OCI-LY7 (cell line): ENCODE results near the gene TBC1D26. TPM values are rescaled to one million over a fixed set of nuclear protein-coding genes. Genes with fewer than 3 reads are reported as not detected.
"Not testable (repeated sequence)": the region's sequence is repeated elsewhere in the genome, so short reads cannot be mapped to it uniquely, and the experiment has no call there.

ENCODE experiments used
- BruUV-seq: library from RNA; stranded (reverse); fragments of 400-500 nt; replicated peaks from 2 replicates; lab custom pipeline; 2021; lab: Mats Ljungman, UMichigan
- CTCF ChIA-PET: fragments of 300-600 bp; sonication (Branson Sonifier 250); formaldehyde crosslinking; loops from one replicate; lab custom pipeline; 2022; ENCODE audit warnings: antibody characterized with exemption; ENCODE audit not compliant: unreplicated experiment; lab: Charles Lee
- POLR2A ChIA-PET: fragments of 300-600 bp; sonication (Branson Sonifier 250); formaldehyde crosslinking; loops from one replicate; lab custom pipeline; 2022; ENCODE audit warnings: antibody characterized with exemption; lab: Charles Lee
- DNase-seq: peaks from one replicate; pipeline ENCODE4 v3.0.0-alpha.2; 2015; ENCODE audit warnings: low spot score
- H2AFZ ChIP-seq: fragments of 200-600 bp; sonication (generic), shearing (Covaris generic); 2 replicates; pipeline ENCODE4 v1.6.1; 2014; ENCODE audit warnings: mild to moderate bottlenecking, antibody characterized with exemption, low read length, moderate library complexity
- H3K27ac ChIP-seq: fragments of 200-600 bp; sonication (generic); 2 replicates; pipeline ENCODE4 v1.5.1; 2014; ENCODE audit warnings: mixed run types, low read depth, mild to moderate bottlenecking, moderate library complexity, low read length, inconsistent platforms; ENCODE audit not compliant: poor library complexity, severe bottlenecking
- H3K36me3 ChIP-seq: fragments of 200-600 bp; sonication (generic); 2 replicates; pipeline ENCODE4 v1.6.1; 2014; ENCODE audit warnings: mild to moderate bottlenecking, antibody characterized with exemption, low read length, moderate library complexity, mixed read lengths; ENCODE audit not compliant: insufficient read depth
- H3K4me1 ChIP-seq: fragments of 200-600 bp; sonication (generic); 2 replicates; pipeline ENCODE4 v1.5.1; 2014; ENCODE audit warnings: mild to moderate bottlenecking, low read length; ENCODE audit not compliant: insufficient read depth, poor library complexity, severe bottlenecking
- H3K4me2 ChIP-seq: fragments of 200-600 bp; sonication (generic); 2 replicates; pipeline ENCODE4 v1.6.1; 2014; ENCODE audit warnings: mild to moderate bottlenecking, low read length
- H3K4me3 ChIP-seq: fragments of 200-600 bp; sonication (generic); 2 replicates; pipeline ENCODE4 v1.5.1; 2014; ENCODE audit warnings: mild to moderate bottlenecking, low read depth, low read length; ENCODE audit not compliant: poor library complexity, severe bottlenecking
- H3K79me2 ChIP-seq: fragments of 200-600 bp; sonication (generic); 2 replicates; pipeline ENCODE4 v1.6.1; 2016; ENCODE audit warnings: low read depth, mild to moderate bottlenecking, low read length, moderate library complexity, mixed read lengths; ENCODE audit not compliant: insufficient read depth
- H3K9me2 ChIP-seq: fragments of 200-600 bp; sonication (generic); 2 replicates; pipeline ENCODE4 v1.6.1; 2016; ENCODE audit warnings: mild to moderate bottlenecking, low read length, mixed read lengths; ENCODE audit not compliant: insufficient read depth
- H3K9me3 ChIP-seq: fragments of 200-600 bp; sonication (generic); 2 replicates; pipeline ENCODE4 v1.6.1; 2014; ENCODE audit warnings: mild to moderate bottlenecking, mixed run types, low read length, mixed read lengths
- H4K20me1 ChIP-seq: fragments of 200-600 bp; sonication (generic); 2 replicates; pipeline ENCODE4 v1.6.1; 2014; ENCODE audit warnings: mild to moderate bottlenecking, antibody characterized with exemption, low read length, moderate library complexity, mixed read lengths; ENCODE audit not compliant: insufficient read depth
- CTCF ChIP-seq: fragments of 200-600 bp; sonication (generic); conservative IDR thresholded peaks from 2 replicates; pipeline ENCODE4 v1.5.1; 2014; ENCODE audit warnings: mild to moderate bottlenecking, antibody characterized with exemption, low read length, moderate library complexity, mixed read lengths
- EZH2phosphoT487 ChIP-seq: fragments of 200-600 bp; sonication (generic); IDR thresholded peaks from 2 replicates; pipeline ENCODE4 v1.6.1; 2018; ENCODE audit warnings: low read depth, borderline replicate concordance, mild to moderate bottlenecking, mixed run types, antibody characterized with exemption, low read length, moderate library complexity, mixed read lengths
- intact Hi-C: fragments of 100-400 bp; cut with micrococcal nuclease; formaldehyde crosslinking; loops from one replicate; pipeline ENCODE4 v1.10.0; 2022; ENCODE audit not compliant: unreplicated experiment
- total RNA-seq, 2 experiments: library from RNA; depleted of rRNA in 1 of 2; stranded (reverse); fragments of >200 nt in 1 of 2; shearing (Covaris generic) in 1 of 2; gene quantifications; 2 replicates each; pipeline ENCODE4 v1.2.3, GENCODE V29; 2014 to 2022

Gene TBC1D26
- total RNA-seq, 2 experiments from 2014 or later, result not detected

- no peak for DNase-seq
- Histone ChIP-seq H3K4me2 (no peak overlapping the region), H2AFZ (no peak overlapping the region)
These were observed 50.8 kb downstream of the TBC1D26 start for GRCh38 chr17:15782866-15783265.

GRCh38 chr17:15783461-15783860, 51.4 kb downstream of the TBC1D26 start:
- no peak for DNase-seq
- no peak overlapping the region for H3K4me3 ChIP-seq
- no peaks in the 10 kb centered on the region for H3K9me2 ChIP-seq
- no peaks in the 10 kb centered on the region for H3K9me3 ChIP-seq
- H4K20me1 ChIP-seq, result no peaks in the 10 kb centered on the region
- no peaks in the 10 kb centered on the region for H3K36me3 ChIP-seq
- no peak overlapping the region for H3K4me2 ChIP-seq
- ChIA-PET CTCF (no interaction called here), POLR2A (no interaction called here)
- BruUV-seq, result no TSS peak
- no peak overlapping the region for H3K27ac ChIP-seq
- H3K79me2 ChIP-seq, result no peaks in the 10 kb centered on the region
- H2AFZ ChIP-seq, result no peak overlapping the region
- TF ChIP-seq EZH2phosphoT487 (no peak), CTCF (no peak)
- intact Hi-C loops, result no loop called here
- no peaks in the 10 kb centered on the region for H3K4me1 ChIP-seq

More at GRCh38 chr17:15782866-15783265, 50.8 kb downstream of the TBC1D26 start:
- Histone ChIP-seq H3K27ac (no peak overlapping the region), H4K20me1 (no peaks in the 10 kb centered on the region), H3K4me3 (no peak overlapping the region), H3K79me2 (no peaks in the 10 kb centered on the region), H3K4me1 (no peaks in the 10 kb centered on the region), H3K36me3 (no peaks in the 10 kb centered on the region), H3K9me3 (no peaks in the 10 kb centered on the region), H3K9me2 (no peaks in the 10 kb centered on the region)
- intact Hi-C loops, result no loop called here
- POLR2A ChIA-PET, result no interaction called here
- TF ChIP-seq CTCF, result no peak
- CTCF ChIA-PET, result no interaction called here
- BruUV-seq, result no TSS peak

- CTCF ChIA-PET, H2AFZ ChIP-seq, H3K79me2 ChIP-seq, H3K9me3 ChIP-seq, H3K4me2 ChIP-seq, intact Hi-C loops, H3K9me2 ChIP-seq, POLR2A ChIA-PET, DNase-seq, H3K27ac ChIP-seq, H3K4me1 ChIP-seq, H3K4me3 ChIP-seq, BruUV-seq, H3K36me3 ChIP-seq, H4K20me1 ChIP-seq: not testable (repeated sequence)
These were observed 52.3 kb downstream of the TBC1D26 start for GRCh38 chr17:15784351-15784750.

GRCh38 chr17:15787363-15788075, 55.4 kb downstream of the TBC1D26 start:
- H3K4me2 ChIP-seq, H3K36me3 ChIP-seq, CTCF ChIA-PET, H3K79me2 ChIP-seq, H3K4me1 ChIP-seq, POLR2A ChIA-PET, H3K27ac ChIP-seq, intact Hi-C loops, DNase-seq, H3K9me2 ChIP-seq, H3K4me3 ChIP-seq, H3K9me3 ChIP-seq, BruUV-seq, H4K20me1 ChIP-seq, H2AFZ ChIP-seq: not testable (repeated sequence)

GRCh38 chr17:15788365-15788764, 56.3 kb downstream of the TBC1D26 start:
- H3K4me3 ChIP-seq, H3K9me3 ChIP-seq, POLR2A ChIA-PET, H2AFZ ChIP-seq, H3K36me3 ChIP-seq, intact Hi-C loops, H4K20me1 ChIP-seq, H3K4me1 ChIP-seq, H3K9me2 ChIP-seq, H3K79me2 ChIP-seq, CTCF ChIA-PET, BruUV-seq, DNase-seq, H3K4me2 ChIP-seq, H3K27ac ChIP-seq: not testable (repeated sequence)
